Measurements from ENCODE around the gene ABHD12B. TPM values are rescaled to one million over a fixed set of nuclear protein-coding genes. Genes with fewer than 3 reads are reported as not detected.

Gene ABHD12B
- total and polyA plus RNA-seq, 2 of the 13 experiments (the other 11 are each of a cell fraction or from before 2014, with no cell fraction given), result not detected

- TF ChIP-seq ZBTB4 (CRISPR knock-in tag; IDR thresholded peaks at IDR 0.05; ENCODE audit: borderline replicate concordance) (no peak), ZNF331 (CRISPR knock-in tag; IDR thresholded peaks at IDR 0.05) (peak; percentile 73; the same call in 1 of the 2 replicates), NPAS2 (CRISPR knock-in tag; IDR thresholded peaks at IDR 0.05; ENCODE audit: borderline replicate concordance) (no peak), PAXIP1 (CRISPR knock-in tag; conservative IDR thresholded peaks at IDR 0.05) (peak; percentile 92), FOXK1 (CRISPR knock-in tag; IDR thresholded peaks at IDR 0.05; ENCODE audit: borderline replicate concordance, low read depth) (peak; percentile 55; the same call in 1 of the 2 replicates), RFX5 (IDR thresholded peaks at IDR 0.05; ENCODE audit: low read depth, low read length) (no peak), ZNF232 (CRISPR knock-in tag; IDR thresholded peaks at IDR 0.05; ENCODE audit: borderline replicate concordance) (no peak), LRRFIP1 (CRISPR knock-in tag; conservative IDR thresholded peaks at IDR 0.05) (no peak), ZBTB49 (CRISPR knock-in tag; IDR thresholded peaks at IDR 0.05; ENCODE audit: borderline replicate concordance) (no peak), LCORL (IDR thresholded peaks at IDR 0.05) (peak; percentile 22; the same call in 1 of the 2 replicates), LCORL (CRISPR knock-in tag; IDR thresholded peaks at IDR 0.05) (peak; percentile 94), ZC3H13 (CRISPR knock-in tag; IDR thresholded peaks at IDR 0.05) (no peak), ZNF709 (CRISPR knock-in tag; IDR thresholded peaks at IDR 0.05) (no peak)
- TF ChIP-seq, protein P1, sequence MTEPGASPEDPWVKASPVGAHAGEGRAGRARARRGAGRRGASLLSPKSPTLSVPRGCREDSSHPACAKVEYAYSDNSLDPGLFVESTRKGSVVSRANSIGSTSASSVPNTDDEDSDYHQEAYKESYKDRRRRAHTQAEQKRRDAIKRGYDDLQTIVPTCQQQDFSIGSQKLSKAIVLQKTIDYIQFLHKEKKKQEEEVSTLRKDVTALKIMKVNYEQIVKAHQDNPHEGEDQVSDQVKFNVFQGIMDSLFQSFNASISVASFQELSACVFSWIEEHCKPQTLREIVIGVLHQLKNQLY (CRISPR knock-in tag; IDR thresholded peaks at IDR 0.05), result peak; percentile 68
- TF ChIP-seq, protein P2, sequence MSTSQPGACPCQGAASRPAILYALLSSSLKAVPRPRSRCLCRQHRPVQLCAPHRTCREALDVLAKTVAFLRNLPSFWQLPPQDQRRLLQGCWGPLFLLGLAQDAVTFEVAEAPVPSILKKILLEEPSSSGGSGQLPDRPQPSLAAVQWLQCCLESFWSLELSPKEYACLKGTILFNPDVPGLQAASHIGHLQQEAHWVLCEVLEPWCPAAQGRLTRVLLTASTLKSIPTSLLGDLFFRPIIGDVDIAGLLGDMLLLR (CRISPR knock-in tag; IDR thresholded peaks at IDR 0.05), result no peak
Measured at GRCh38 chr14:50875359-50876070, 3.7 kb downstream of the ABHD12B start (continued).
